ENCODE data around the gene ANKMY2.
"Not testable (repeated sequence)": the region's sequence is repeated elsewhere in the genome, so short reads cannot be mapped to it uniquely, and the experiment has no call there.

The ANKMY2 gene

DNA sequence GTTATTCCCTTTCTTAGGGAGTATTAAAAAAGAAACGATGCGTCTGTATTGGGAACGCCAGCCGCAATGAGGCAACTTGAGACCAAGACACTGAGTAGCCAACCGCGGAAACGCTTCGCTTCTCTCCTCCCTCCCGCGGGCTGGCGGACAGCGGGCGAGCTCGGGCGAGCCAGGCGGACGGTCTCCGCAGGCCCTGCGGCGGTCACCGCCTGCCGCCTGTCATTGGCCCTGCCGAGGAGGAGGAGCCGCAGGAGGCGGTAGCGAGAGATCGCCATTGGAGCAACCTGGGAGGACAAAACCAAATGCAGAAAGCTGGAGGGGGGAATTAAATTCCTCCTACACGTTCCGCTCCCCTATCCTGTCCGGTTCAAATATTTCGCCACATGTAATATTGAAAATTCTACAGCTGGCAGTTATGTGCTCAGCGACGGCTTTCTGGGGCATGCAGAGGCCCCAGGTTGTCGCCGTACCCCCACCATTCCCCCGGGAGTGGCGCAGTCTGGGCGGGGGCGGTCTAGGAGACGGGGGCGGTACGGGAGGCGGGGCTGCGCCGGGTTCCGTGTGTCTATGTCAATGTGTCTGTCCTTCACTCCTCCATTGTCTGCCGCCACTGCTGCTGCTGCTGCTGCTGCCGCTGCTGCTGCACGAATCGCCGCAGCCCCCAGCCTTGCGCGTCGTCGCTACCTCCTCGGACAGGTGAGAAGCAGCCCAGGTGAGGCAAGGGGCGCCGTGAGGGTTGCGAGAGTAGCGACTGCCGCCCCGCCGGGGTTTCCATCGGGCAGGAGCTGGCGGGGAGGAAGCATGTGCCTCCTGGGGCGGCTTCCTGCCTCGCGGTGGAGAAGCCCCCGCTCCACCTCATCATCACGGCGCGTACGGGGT, at the start of gene ANKMY2, which contains the start of gene BZW2:
ANKMY2 (minus strand) TSS at position 162 of the 879 bp plus-strand sequence. CDS start 181 bp downstream, outside the sequence.
BZW2 (plus strand) TSS at position 589 of the 879 bp plus-strand sequence. CDS start 19,263 bp downstream, outside the sequence.
- peak; percentile 96 for DNase-seq

DNA sequence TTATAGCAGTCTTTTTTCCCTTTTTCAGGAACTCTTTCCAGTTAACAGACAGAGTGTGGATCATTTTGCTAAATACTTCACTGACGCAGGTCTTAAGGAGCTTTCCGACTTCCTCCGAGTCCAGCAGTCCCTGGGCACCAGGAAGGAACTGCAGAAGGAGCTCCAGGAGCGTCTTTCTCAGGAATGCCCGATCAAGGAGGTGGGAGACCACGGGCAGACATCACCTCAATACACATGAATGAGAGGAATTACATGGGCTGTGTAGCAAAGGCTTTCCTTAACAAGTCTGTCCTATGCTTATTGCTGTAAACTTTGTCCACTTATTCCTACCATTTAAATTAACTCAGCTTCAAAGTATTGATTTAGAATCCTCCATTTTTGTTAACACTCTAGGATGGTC, 49.3 kb upstream of the ANKMY2 start:
- no peak for DNase-seq

DNA sequence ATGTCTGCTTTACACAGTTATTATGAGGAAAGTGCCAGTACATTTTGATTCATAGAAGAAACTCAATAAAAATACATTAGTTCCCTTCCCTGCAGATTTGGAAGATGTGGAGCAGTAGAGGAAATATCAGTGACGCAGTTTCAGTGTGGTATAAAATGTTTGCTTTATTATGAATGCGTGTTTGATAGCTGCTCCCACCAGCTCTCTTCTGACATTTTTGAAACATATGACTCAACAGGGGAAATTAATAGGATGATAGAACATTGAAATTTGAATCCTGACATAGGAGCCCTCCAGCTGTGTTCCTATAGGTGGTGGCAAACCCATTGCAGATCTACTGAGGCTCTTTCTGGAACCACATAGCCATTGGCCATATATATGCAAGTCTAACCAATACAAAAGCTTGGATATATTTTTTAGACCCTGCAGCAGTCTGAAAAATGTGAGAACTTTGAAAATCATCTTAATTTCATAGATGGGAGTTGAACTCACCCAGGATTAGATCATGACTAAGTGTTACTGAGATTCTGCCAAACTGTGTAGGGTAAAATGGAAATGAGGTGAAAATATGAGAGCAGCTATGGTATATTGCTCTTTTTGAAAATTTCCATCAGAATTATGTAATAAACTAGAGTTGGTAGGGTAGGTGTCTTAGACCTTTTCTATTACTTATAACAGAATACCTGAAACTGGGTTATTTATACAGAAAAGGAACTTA, 48.2 kb upstream of the ANKMY2 start:
- no peak for DNase-seq

DNA sequence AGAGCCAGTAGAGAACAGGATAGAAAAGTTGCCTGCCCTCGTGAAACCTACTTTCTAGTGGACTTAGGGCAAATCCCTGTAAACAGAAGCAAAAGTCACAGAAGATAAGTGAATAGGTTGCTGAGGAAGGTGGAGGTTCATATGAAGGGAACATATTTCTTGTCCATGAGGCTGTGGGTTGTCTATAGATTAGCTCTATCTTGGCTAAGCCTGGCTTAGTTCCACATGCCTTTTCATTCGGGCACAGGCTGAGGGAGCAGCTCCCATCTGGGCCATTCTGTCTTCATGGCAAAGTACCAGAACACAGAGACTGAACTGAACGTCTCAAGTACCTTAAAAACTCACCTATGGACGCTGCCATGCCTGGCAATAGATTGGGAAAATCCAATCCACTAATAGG, 45.7 kb upstream of the ANKMY2 start:
- no peak for DNase-seq

DNA sequence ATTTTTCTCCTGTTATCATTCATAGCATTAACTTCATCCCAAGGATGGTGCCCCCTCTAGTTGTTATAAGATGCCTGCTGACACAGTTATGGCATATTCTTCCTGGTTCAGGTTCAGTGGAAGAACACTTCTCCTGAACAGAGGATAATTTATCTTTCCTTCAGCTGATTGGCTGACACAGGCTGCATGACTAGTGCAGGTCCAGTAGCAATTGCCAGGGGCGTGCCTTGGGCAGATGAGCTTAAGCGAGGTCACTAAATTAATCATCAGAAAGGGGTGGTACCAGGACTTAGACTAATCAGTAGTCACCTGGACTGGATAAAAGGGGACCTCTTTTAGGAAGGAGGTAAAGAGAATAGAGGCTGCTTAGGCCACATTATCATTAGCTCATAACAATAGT, 42.7 kb upstream of the ANKMY2 start:
- no peak for DNase-seq

DNA sequence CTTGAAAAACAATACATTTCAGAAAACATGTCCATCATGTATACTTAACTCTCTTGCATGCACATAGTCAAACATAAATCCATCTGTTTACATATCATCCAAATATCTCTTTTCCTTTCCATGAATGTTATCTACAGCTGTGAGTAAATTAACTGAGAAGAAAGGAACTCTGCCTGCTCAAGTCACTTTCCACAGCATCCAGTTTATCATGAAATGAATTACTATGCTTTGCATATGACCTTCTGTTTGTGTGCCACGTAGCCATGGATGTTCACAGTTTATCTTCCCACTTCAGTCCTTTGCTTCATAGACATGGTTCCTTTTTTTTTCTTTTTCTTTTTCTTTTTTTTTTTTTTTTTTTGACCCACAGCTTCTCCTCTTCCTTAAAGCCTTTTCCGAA, 40.0 kb upstream of the ANKMY2 start:
- DNase-seq: no peak

DNA sequence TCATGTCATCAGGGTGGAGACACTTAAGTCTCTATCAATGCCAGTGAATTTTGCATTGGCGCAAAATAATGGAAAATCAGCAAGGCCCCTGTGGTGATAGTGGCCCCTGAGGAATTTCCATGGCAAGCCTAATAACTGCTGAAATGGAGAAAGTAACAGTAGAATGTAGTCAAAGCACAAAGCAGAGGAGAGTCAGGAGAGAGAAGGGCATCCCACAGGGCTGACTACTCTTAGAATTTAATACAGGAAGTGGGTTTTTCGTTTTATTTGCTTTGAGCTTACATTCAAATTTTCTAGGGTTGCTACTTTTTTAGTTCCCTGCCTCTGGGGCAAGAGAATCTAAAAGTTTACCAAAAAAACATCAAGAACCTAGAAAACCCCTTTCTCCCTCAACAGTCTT, 39.4 kb upstream of the ANKMY2 start:
- DNase-seq: no peak

DNA sequence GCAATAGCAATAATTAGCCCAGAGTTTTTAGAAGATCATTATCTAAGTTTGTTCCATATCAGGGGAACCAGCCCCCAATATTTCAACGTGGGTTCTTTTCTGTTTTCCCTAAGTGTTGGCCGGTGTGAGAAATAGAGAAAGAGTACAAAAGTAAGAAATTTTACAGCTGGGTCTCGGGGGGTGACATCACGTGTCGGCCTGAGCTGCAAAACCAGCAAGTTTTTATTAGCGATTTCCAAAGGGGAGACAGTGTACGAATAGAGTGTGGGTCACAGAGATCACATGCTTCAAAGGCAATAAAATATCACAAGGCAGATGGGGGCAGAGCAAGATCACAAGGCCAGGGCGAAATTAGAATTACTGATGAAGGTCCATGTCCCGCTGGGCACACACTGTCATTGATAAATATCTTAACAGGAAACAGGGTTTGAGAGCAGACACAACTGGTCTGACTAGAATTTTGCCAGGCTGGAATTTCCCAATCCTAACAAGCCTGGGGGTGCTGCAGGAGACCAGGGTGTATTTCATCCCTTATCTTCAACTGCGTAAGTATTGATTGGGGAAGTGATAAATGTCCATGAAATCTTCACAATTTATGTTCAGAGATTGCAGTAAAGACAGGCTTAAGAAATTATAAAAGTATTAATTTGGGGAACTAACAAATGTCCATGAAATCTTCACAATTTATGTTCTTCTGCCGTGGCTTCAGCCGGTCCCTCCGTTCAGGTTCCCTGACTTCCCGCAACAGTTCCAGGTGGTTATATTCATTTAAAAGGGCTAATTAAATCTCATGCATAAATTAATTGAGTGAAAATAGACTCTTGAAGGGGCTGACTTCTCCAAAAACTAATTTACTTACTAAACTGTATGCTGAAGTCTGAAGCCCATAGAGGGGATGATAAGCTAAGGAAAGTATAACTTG, 33.4 kb upstream of the ANKMY2 start:
- DNase-seq: not testable (repeated sequence)

DNA sequence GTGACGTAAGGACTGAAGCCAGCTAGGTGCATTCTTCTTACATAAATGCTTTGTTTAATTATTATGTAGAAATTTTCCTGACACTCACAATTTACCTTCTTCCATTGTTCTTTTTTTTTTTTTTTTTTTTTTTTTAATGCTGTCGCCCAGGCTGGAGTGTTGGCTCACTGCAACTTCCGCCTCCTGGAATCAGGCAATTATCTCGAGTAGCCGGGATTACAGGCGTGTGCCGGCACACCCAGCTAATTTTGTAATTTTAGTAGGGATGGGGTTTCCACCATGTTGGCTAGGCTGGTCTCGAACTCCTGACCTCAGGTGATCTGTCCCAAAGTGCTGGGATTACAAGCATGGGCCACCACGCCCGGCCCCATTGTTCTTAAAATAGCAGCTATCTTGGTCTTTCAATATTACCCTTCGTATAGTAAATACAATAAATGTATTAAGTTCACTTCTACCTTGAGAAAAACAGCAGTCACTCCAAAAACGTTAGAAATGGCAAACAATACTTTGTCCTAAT, 32.5 kb upstream of the ANKMY2 start:
- DNase-seq: no peak

DNA sequence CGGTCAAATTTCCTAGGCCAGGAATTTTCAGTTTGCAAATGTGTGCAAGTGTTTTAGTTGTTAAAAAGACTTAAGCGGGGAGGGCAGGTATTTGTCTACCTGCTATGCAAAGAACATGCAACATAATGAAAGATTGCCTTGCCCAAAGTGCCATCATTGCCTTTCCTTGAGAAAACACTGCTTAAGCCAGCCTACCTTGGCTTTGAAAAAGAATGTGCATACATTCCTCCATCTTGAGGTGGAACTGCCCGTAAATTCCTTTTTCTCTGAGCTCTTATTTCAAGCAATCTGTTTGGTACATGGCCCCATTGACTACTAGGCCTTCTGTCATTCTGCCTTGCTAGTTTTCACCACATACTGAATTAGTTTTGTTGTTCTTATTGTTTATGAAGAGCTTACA, 29.7 kb upstream of the ANKMY2 start:
- no peak for DNase-seq

DNA sequence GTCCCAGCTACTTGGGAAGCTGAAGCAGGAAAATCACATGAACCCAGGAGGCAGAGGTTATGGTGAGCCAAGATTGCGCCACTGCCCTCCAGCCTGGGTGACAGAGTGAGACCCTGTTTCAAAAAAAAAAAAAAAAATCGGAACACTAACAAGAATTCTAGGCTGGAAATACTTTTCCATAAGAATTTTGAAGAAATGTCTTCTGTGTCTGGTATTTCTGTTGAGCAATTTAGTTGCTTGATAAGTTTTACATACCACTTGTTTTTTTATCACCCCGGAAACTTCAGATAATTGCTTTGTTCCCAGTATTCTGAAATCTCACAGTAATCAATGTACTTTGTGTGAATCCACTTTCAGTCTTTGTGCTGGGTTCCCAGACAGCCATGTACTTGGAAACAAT, 26.3 kb upstream of the ANKMY2 start:
- DNase-seq: no peak

DNA sequence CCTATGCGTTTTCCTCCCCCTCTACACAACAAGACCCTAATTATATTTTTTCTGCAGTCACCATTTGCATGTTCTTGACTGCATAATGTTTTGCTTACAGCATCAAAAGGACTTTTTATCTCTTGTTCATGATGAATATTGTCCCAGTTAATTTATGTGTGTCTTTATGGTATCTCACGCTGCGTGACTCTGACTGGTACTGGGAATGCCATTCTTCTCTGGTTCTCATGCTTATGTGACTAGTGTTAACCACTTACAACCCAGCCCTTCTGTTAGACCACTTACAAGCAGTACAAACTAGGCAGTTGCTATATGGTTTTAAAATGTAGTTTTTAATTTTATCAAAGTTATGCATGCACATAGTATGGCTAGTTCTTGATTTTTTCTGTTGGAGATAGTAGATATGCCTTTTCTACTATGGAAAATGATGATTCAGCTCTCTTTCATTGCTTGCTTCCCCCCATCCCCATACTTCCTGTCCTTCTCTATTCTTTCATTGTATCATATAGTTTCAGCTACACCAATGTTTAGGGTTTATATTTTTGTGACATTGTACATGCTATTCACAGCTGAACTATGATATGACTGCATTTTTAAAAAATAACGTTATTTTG, 25.3 kb upstream of the ANKMY2 start:
- DNase-seq: no peak

DNA sequence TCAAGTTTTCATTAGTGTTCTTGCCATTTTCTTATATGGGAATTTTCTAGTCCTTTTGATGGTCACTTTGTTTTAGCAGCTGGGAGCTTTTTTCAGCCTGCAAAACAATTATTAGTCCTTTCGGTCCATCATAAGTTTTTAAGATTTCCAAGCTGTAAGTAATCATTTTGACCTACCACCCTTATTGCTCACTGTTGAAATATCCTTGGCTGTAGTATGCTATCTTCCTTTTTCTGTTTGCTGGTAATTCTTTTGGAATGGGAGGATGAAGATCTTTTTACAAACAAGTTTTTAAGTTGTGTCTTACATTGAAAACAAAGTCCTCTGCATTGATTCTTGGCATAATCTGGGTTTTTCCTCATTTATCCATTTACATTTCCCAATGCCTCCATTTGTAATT, 24.5 kb upstream of the ANKMY2 start:
- DNase-seq: no peak

DNA sequence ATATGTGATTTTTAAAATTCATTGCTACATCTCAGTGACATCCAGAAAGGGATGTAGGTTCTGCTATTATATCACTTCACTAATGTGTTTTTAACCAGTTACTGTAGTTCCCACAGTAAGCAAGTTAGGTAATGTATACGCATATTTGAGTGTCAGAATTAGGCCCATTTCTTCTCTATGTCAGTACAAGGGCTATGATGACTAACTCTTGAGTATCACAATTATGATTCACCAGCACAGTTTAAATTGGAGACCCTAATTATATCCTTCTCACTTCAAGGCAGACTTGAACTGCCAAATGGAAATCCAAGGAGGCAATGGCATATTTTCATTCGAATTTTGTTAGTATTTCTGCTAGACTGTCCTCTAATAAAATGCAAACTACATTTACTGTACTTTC, 24.0 kb upstream of the ANKMY2 start:
- no peak for DNase-seq

DNA sequence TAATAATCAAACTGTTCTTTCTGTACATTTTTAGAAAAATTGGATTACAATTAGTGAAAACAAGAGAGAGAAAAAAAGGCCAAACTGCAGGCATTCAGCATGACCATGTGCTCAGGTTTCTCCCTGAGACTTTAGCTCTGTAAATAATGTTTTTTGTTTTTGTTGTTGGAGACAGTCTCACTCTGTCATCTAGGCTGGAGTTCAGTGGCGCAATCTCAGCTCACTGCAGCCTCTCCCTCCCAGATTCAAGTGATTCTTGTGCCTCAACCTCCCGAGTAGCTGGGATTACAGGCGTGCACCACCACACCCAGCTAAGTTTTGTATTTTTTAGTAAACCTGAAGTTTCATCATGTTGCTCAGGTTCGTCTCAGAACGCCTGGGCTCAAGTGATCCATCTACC, 23.4 kb upstream of the ANKMY2 start:
- DNase-seq: no peak

DNA sequence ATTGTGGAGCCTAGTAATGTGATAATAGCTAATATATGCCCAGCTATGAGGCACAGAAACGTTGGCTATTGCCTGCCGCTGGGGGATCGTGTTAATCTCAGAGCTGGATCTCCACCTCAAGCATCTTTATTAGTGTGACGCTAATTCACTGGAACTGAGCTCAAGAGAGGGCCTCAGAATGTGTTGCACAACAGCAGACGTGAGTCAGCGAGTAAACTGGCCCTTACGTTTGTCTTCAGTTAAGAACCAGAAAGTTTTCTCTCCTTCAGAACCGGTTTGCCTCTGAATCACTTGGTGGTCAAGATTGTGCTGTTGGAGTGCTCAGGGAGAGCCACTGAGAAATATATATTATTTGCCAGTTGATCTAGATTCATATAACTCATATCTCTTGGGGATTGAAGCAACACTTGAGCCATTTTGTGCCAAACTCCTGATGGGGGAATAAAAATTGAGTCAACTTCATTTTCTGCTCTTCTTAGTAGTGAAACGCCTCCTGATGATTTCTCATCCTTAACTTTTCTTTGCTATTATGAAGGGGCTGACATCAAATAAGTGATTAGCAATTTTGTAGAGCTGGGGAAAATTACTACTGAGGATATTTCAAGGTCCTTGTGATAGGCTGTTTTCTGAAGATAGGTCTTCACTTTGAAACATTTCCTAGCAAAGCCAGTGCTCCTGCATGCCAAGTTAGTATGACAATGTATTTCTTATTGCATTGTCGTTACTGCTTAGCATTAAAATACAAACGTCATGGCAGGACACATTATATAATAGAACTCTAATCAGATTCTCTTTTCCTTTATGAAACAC, 22.7 kb upstream of the ANKMY2 start:
- DNase-seq: no peak

DNA sequence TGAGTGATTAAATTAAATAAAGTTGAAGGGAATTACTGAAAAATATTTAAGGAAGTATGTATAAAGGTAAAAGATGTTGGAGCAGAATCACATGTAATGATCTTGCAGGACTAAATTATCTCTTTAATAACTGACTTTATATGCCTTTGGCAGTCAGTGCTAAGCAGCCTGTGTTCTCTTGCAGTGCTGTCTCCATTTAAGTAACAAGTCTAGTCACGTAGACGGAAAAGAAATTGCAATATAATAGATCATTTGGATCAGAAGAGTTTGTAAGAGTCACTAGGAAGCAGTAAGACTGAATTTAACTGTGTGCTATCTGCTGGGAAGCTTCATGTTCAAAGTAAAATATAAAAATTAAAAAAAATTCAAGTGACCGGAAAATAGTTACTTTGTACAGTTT, 21.8 kb upstream of the ANKMY2 start:
- no peak for DNase-seq

DNA sequence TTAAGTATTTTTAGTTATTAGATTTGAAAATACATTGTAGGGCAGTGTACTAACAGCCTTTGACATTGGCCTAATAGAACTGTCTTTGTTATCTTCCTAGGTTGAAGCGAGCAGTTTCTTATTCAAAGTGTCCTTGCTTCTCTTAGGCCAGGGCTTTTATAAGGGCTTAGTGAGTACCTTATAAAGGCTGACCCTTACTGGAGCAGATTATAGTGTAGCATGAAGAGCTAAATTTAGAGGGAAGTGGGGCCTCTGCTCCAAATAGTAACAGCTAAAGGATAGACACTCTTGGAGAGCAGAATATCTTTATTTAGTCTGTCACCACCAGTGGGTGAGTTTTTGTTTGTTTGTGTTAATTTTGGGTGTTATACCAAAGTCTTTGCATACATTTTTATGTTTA, 16.4 kb upstream of the ANKMY2 start:
- no peak for DNase-seq

DNA sequence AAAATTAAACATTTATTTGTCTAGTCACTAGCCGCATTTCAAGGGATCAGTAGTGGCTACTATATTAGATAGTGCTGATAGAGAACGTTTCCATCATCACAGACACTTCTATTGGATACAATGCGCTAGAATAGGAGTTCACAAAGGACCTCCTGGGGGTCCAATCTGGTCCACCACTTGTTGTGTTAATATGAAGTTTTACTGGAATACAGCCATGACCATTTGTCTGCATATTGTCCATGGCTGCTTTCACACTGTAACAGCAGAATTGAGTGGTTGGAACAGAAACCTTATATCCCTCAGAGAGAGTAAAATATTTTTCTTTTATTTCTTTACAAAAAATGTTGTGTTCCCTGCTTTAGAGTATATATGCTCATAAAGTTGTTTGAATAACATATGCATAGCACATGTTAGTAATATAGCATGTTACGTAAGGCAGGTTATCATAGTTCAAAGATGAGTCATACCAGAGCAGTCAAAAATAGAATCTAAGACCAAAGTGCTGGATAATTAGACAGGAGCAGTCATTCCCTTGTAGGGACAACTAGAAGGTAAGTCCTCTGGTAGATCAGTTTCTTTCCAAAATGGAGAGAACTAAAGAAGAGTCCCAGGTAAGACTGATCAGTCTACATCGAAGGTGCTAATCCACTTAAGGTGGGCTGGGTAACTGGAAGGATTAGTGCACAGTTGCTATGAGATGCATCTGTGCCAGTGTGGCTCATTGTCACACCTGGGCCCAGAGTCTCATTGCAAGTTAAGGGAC, 15.3 kb upstream of the ANKMY2 start:
- no peak for DNase-seq

DNA sequence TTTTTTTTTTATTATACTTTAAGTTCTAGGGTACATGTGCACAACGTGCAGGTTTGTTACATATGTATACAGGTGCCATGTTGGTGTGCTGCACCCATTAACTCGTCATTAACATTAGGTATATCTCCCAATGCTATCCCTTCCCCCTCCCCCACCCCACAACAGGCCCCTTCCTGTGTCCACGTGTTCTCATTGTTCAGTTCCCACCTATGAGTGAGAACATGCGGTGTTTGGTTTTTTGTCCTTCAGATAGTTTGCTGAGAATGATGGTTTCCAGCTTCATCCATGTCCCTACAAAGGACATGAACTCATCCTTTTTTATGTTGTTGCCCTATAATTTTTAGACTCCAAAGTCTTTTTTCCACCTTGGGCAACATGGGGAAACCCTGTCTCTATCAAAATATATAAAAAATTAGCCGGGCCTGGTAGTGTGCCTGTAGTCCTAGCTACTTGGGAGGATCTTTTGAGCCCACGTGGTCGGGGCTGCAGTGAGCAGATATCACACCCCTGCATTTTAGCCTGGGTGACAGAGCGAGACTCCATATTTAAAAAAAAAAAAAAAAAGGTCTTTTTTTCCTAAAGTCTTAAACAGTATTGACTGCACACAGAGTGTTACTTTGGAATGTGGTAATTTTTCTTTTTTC, 14.4 kb upstream of the ANKMY2 start:
- not testable (repeated sequence) for DNase-seq

Measured in kidney glomerular epithelial cell (primary cell).